Ovary (tissue), 9 donors: ENCODE measurements around the gene KLK7. TPM values are rescaled to one million over a fixed set of nuclear protein-coding genes. Genes with fewer than 3 reads are reported as not detected.
"Not testable (repeated sequence)": the region's sequence is repeated elsewhere in the genome, so short reads cannot be mapped to it uniquely, and the experiment has no call there.

Source experiments
- DNase-seq, 5 donors: peaks; one replicate each; pipeline ENCODE4 v3.0.0-alpha.2; 2019 to 2020
- H3K27ac ChIP-seq, 2 donors: fragments of 200-600 bp; one replicate each; pipeline versions ENCODE4 v1.5.1 to v1.8.0; 2019 to 2022
- H3K27me3 ChIP-seq: fragments of 200-600 bp; one replicate; pipeline ENCODE4 v1.8.0; 2022
- H3K36me3 ChIP-seq: fragments of 200-600 bp; sonication (generic); one replicate; pipeline ENCODE4 v1.5.1; 2019
- H3K4me1 ChIP-seq: one replicate; pipeline ENCODE4 v1.8.1; 2013; ENCODE audit warnings: mild to moderate bottlenecking, moderate library complexity; ENCODE audit not compliant: insufficient read depth
- H3K4me3 ChIP-seq: fragments of 200-600 bp; sonication (generic); one replicate; pipeline ENCODE4 v1.5.1; 2017
- H3K9me3 ChIP-seq, 2 donors: fragments of 200-600 bp in 1 of 2; sonication (generic) in 1 of 2; one replicate each; pipeline versions ENCODE4 v1.5.1 to v1.8.1; 2013 to 2019; ENCODE audit warnings: mild to moderate bottlenecking in 1 of 2, moderate library complexity in 1 of 2
- CTCF ChIP-seq, 3 donors: fragments of 450-650 bp in 2 of 3; fragments of 200-600 bp in 1 of 3; IDR thresholded peaks; one replicate each; pipeline versions ENCODE4 v1.5.1 to v1.8.0; 2016 to 2022; ENCODE audit warnings: antibody characterized with exemption in 3 of 3, mild to moderate bottlenecking in 1 of 3
- EP300 ChIP-seq: sonication (generic); formaldehyde crosslinking; IDR thresholded peaks from one replicate; pipeline ENCODE4 v1.6.1; 2017; ENCODE audit warnings: antibody characterized with exemption
- POLR2A ChIP-seq: fragments of 450-650 bp; IDR thresholded peaks from one replicate; pipeline ENCODE4 v1.6.1; 2017; ENCODE audit warnings: antibody characterized with exemption, mild to moderate bottlenecking, moderate library complexity
- WGBS, 3 donors: extraction: QIAGEN DNeasy Blood & Tissue Kit in 1 of 3; methylation state at CpG; one replicate each; pipeline versions ENCODE4 v1.1.5 to v1.1.7; 2013 to 2017; 5-methylcytosine and 5-hydroxymethylcytosine counted together
- intact Hi-C, 4 donors: fragments of 100-400 bp; cut with DNase I; formaldehyde crosslinking; loops; one replicate each; pipeline versions ENCODE4 v1.11.0 to v1.15.1; 2022 to 2023
- polyA plus RNA-seq, 2 donors: library from polyadenylated mRNA; stranded (reverse); fragments of 200-250 nt in 1 of 2; fragments of 350-450 nt in 1 of 2; fragmentation: Illumina TruSeq in 1 of 2; extraction: RNeasy Lipid Tissue Mini Kit (QIAGEN cat#74804) in 1 of 2; gene quantifications; one replicate each; pipeline ENCODE4 v1.2.3, GENCODE V29; 2013 to 2014
- total RNA-seq, 7 donors: library from RNA; depleted of rRNA in 2 of 7; stranded (reverse); fragments of >200 nt in 2 of 7; fragmentation: NEBNext Ultra II Directional in 3 of 7; extraction: Animal tissue kit (Norgen Biotek cat#: 25700) in 3 of 7; gene quantifications; one replicate each; pipeline versions ENCODE4 v1.1.0 to v1.2.4, GENCODE V29; 2016 to 2023
- donor health status: DM: no; HTN: no; CAD: no; lungs with moderate emphysema.
- donor health status: DM: no; HTN: no; CAD: no.
- donor health status: Bipolar disorder and iron deficiency.
- donor health status: DM: yes; HTN: yes; CAD: no.
- donor health status: DM: no; HTN: no; CAD: no.
- donor health status: DM: yes; HTN: yes; CAD: no.

The KLK7 gene
- total and polyA plus RNA-seq, 9 donors = 0.05 to 59.6 (median 0.97) TPM; not detected in 4

DNA sequence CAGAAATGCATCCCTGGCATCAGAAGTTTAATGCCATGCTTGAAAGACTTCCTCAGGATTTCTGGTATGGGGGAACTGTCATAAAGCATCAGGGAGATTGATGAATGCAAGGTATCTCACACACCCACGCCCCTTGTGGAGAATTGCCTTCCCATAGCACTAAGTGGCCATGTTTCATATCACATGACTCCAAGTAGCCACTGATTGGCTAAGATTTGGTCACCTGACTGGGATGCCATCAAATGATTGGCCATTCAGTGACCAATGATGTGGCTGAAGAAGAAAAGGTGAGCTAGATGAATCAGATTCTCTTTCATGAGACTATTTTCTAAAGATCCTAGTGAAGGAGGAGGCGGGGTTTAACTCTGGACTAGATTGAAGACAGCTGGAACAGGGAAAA, 10.4 kb upstream of the KLK7 start:
- no peaks in the 10 kb centered on the region for H3K27me3 ChIP-seq
- H3K27ac ChIP-seq = no peak overlapping the region
- TF ChIP-seq POLR2A (no peak), EP300 (no peak), CTCF (IDR thresholded peaks at IDR 0.05) (no peak)
- no peaks in the 10 kb centered on the region for H3K36me3 ChIP-seq
- H3K9me3 ChIP-seq = no peaks in the 10 kb centered on the region
- H3K4me3 ChIP-seq = no peak overlapping the region
- no peaks in the 10 kb centered on the region for H3K4me1 ChIP-seq
- intact Hi-C loops = no loop called here
- no peak for DNase-seq
- WGBS, 3 donors = 65 to 80% (median 67%) methylated on average over 2 of the region's 2 CpGs

DNA sequence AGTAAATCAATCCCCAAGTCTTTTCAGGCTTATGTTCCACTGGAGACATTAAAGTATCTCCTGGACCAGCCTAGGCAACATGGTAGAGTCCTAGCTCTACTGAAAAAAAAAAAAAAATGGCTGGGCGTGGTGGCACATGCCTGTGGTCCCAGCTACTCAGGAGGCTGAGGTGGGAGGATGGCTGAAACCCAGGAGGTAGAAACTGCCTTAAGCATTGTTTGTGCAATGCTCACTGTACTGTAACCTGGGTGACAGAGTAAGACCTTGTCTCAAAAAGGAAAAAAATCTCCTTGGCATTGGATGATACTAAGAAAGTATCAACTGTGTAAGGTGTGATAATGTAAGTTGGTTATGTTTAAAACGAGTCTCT, 8.9 kb upstream of the KLK7 start:
- H3K27ac ChIP-seq = no peak overlapping the region
- no peaks in the 10 kb centered on the region for H3K36me3 ChIP-seq
- no peaks in the 10 kb centered on the region for H3K9me3 ChIP-seq
- intact Hi-C loops = no loop called here
- DNase-seq = no peak
- TF ChIP-seq POLR2A (no peak), CTCF (IDR thresholded peaks at IDR 0.05) (no peak), EP300 (no peak)
- no peak overlapping the region for H3K4me3 ChIP-seq
- no peaks in the 10 kb centered on the region for H3K27me3 ChIP-seq
- H3K4me1 ChIP-seq = no peaks in the 10 kb centered on the region
- 55 to 57% (median 57%) methylated on average over 2 of the region's 2 CpGs for WGBS, 3 donors

- 80 to 84% (median 81%) methylated on average over 14 of the region's 14 CpGs for WGBS, 3 donors
- H3K27me3 ChIP-seq, H3K4me1 ChIP-seq, H3K36me3 ChIP-seq, H3K27ac ChIP-seq, DNase-seq, H3K9me3 ChIP-seq, intact Hi-C loops, H3K4me3 ChIP-seq: not testable (repeated sequence)
Measured at GRCh38 chr19:50984416-50984815, 699 bp upstream of the KLK7 start.

DNA sequence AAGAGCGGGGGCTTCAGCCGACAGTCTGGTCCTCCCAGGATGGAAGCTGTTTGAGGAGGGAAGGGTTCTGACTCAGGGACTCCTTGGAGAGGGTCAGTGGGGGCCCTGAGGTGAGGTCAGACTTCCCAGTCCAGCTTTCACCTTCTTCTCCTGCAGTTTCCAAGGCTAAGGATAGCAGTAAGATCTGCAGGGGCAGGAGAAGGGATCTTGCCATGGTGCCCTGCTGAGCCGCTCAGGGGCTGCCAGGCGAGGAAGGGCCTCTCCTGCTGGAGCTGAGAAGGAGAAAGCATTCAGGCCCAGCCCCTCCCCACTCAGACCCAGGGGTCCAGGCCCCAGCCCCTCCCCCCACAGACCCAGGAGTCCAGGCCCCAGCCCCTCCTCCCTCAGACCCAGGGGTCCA, 1.5 kb downstream of the KLK7 start:
- DNase-seq = no peak
- no peak overlapping the region for H3K4me3 ChIP-seq
- H3K27ac ChIP-seq = no peak overlapping the region
- no peaks in the 10 kb centered on the region for H3K4me1 ChIP-seq
- TF ChIP-seq CTCF (IDR thresholded peaks at IDR 0.05) (no peak), EP300 (no peak), POLR2A (no peak)
- no peaks in the 10 kb centered on the region for H3K9me3 ChIP-seq
- no peaks in the 10 kb centered on the region for H3K27me3 ChIP-seq
- WGBS, 3 donors = 68 to 78% (median 69%) methylated on average over 4 of the region's 4 CpGs
- no peaks in the 10 kb centered on the region for H3K36me3 ChIP-seq
- intact Hi-C loops = no loop called here

- TF ChIP-seq EP300 (no peak), POLR2A (no peak), CTCF (IDR thresholded peaks at IDR 0.05) (no peak)
- Histone ChIP-seq H3K27me3 (no peaks in the 10 kb centered on the region), H3K4me1 (no peaks in the 10 kb centered on the region), H3K36me3 (no peaks in the 10 kb centered on the region), H3K9me3 (no peaks in the 10 kb centered on the region), H3K4me3 (no peak overlapping the region), H3K27ac (no peak overlapping the region)
- intact Hi-C loops = no loop called here
- WGBS, 3 donors = 44 to 57% (median 55%) methylated on average over 11 of the region's 11 CpGs
- DNase-seq = no peak
Measured at GRCh38 chr19:50981587-50982146, 2.0 kb downstream of the KLK7 start.
